Measurements from ENCODE around the gene FPR2. TPM values are rescaled to one million over a fixed set of nuclear protein-coding genes. Genes with fewer than 3 reads are reported as not detected.

Gene FPR2
- total and polyA plus RNA-seq, 3 donors from 2014 or later: 0.19 to 1.3 (median 0.31) TPM

- Histone ChIP-seq H3K4me1 (peaks cover 10% of the 10 kb centered on the region), H3K36me3 (ENCODE audit: low read depth, missing control alignments) (no peaks in the 10 kb centered on the region), H3K9me3 (no peaks in the 10 kb centered on the region), H3K27ac (no peak overlapping the region), H3K4me3 (no peak overlapping the region), H3K27me3 (no peaks in the 10 kb centered on the region)
- DNase-seq: no peak
- intact Hi-C loops (cut with DNase I; ENCODE audit: low total_unique reads): no loop called here
- 74 to 75% methylated on average over 3 of the region's 3 CpGs for WGBS, 2 donors
- TF ChIP-seq POLR2A (IDR thresholded peaks at IDR 0.05) (no peak), CTCF (IDR thresholded peaks at IDR 0.05) (no peak)
These were observed 21.0 kb downstream of the FPR2 start for GRCh38 chr19:51781999-51782398.

GRCh38 chr19:51783372-51783771 lies 22.4 kb downstream of the FPR2 start:
- WGBS, 2 donors: 50 to 74% methylated on average over 3 of the region's 3 CpGs
- TF ChIP-seq CTCF (IDR thresholded peaks at IDR 0.05) (no peak), POLR2A (IDR thresholded peaks at IDR 0.05) (no peak)
- intact Hi-C loops (cut with DNase I; ENCODE audit: low total_unique reads): no loop called here
- H3K27ac ChIP-seq: no peak overlapping the region
- H3K9me3 ChIP-seq: no peaks in the 10 kb centered on the region
- H3K4me3 ChIP-seq: no peak overlapping the region
- H3K36me3 ChIP-seq (ENCODE audit: low read depth, missing control alignments): no peaks in the 10 kb centered on the region
- no peaks in the 10 kb centered on the region for H3K27me3 ChIP-seq
- H3K4me1 ChIP-seq: peaks cover 8% of the 10 kb centered on the region
- DNase-seq: no peak

- Histone ChIP-seq H3K9me3 (no peaks in the 10 kb centered on the region), H3K27ac (peak overlapping the region in 1 of 2 donors; percentile 26), H3K27me3 (no peaks in the 10 kb centered on the region), H3K36me3 (ENCODE audit: low read depth, missing control alignments) (no peaks in the 10 kb centered on the region), H3K4me3 (no peak overlapping the region), H3K4me1 (peaks cover 7% of the 10 kb centered on the region)
- intact Hi-C loops (cut with DNase I; ENCODE audit: low total_unique reads): no loop called here
- no peak for DNase-seq
- 58 to 65% methylated on average over 6 of the region's 6 CpGs for WGBS, 2 donors
- TF ChIP-seq CTCF (IDR thresholded peaks at IDR 0.05) (no peak), POLR2A (IDR thresholded peaks at IDR 0.05) (no peak)
These were observed 23.3 kb downstream of the FPR2 start for GRCh38 chr19:51784109-51784785.

GRCh38 chr19:51784922-51785690 lies 24.1 kb downstream of the FPR2 start:
- H3K4me3 ChIP-seq: no peak overlapping the region
- no peaks in the 10 kb centered on the region for H3K9me3 ChIP-seq
- peak overlapping the region in 1 of 2 donors; percentile 29 for H3K27ac ChIP-seq
- H3K27me3 ChIP-seq: no peaks in the 10 kb centered on the region
- WGBS, 2 donors: 70 to 87% methylated on average over 6 of the region's 6 CpGs
- H3K4me1 ChIP-seq: peaks cover 7% of the 10 kb centered on the region
- H3K36me3 ChIP-seq (ENCODE audit: low read depth, missing control alignments): no peaks in the 10 kb centered on the region
- intact Hi-C loops (cut with DNase I; ENCODE audit: low total_unique reads): no loop called here
- peak; percentile 49 for DNase-seq
- TF ChIP-seq POLR2A (IDR thresholded peaks at IDR 0.05) (no peak), CTCF (IDR thresholded peaks at IDR 0.05) (no peak)
